ENCODE measurements around the gene PODXL2. TPM values are rescaled to one million over a fixed set of nuclear protein-coding genes. Genes with fewer than 3 reads are reported as not detected.
A peak's percentile ranks its signal among the peaks of the same experiment; 100 is the strongest.

The PODXL2 gene
- total RNA-seq, 1 donor from 2014 or later = 14.5 TPM

DNA sequence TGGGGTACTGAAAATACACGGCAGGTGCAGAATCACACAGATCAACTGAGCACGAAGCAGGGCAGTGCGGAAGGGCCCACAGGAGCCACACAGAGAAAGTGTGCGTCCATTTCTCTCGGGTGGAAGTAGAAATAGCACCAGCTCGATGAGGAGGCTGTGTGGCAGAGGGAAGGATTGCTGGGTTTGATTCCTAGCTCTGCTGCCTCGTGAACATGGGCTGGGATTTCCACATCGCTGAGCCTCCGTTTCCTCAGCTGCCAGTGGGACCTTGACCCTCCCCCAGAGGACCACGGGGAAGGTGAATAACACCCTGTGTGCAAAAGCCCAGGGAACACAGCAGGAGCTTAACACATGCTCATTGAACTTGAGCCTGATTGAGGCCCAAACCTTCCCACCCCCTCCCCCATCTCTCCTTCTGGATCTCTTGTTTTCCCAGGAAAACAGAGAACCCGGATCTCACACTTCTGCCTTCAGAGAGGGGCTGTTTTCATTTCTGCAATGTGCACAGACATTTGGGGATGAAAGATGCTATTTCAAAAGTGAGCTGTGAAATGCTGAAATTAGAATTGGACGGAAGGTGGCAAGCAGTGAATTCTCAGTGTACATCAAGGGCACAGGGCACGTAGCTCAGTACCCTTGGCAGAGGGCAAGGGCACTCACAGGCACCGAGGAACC, 82.2 kb downstream of the PODXL2 start:
- peaks cover 4% of the 10 kb centered on the region for H3K4me1 Mint-ChIP-seq (ENCODE audit: low read depth, unreplicated experiment)

DNA sequence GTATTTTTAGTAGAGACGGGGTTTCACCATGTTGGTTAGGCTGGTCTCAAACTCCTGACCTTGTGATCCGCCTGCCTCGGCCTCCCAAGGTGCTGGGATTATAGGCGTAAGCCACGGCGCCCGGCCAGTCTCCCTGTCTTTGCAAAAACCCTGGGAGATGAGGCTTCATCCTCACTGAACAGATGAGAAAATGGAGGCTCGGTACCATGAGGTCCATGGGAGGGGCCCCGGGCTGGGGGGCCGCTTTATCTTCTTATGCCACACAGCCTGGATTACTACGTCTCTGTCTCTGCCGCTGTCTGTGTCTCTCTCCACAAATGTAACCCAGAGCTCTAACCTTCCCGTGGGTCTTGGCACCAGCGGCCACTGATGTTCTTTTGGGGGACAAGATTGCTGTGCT, 82.9 kb downstream of the PODXL2 start:
- peaks cover 4% of the 10 kb centered on the region for H3K4me1 Mint-ChIP-seq (ENCODE audit: low read depth, unreplicated experiment)
- Histone ChIP-seq H3K4me3 (ENCODE audit: insufficient read depth, low read depth, low read length) (no peak overlapping the region), H3K36me3 (ENCODE audit: insufficient read depth, low read length) (no peaks in the 10 kb centered on the region), H3K27ac (ENCODE audit: low read depth, low read length) (no peak overlapping the region), H4K20me1 (ENCODE audit: insufficient read depth, low read length) (no peaks in the 10 kb centered on the region), H3K9me3 (ENCODE audit: insufficient read depth, low read depth, low read length) (no peaks in the 10 kb centered on the region), H3K27me3 (ENCODE audit: insufficient read depth, low read length) (no peaks in the 10 kb centered on the region), H2AFZ (ENCODE audit: low read depth, low read length) (no peak overlapping the region), H3K79me2 (ENCODE audit: insufficient read depth, low read length) (no peaks in the 10 kb centered on the region), H3K4me2 (ENCODE audit: low read length) (no peak overlapping the region), H3K4me1 (ENCODE audit: insufficient read depth, low read length) (peaks cover 10% of the 10 kb centered on the region), H3K9ac (ENCODE audit: low read length) (no peak overlapping the region)
- FAIRE-seq = no peak
- no peak overlapping the region for H3K4me3 Mint-ChIP-seq (ENCODE audit: unreplicated experiment)
- no peak overlapping the region for H3K27ac Mint-ChIP-seq (ENCODE audit: unreplicated experiment)
- H3K27me3 Mint-ChIP-seq (ENCODE audit: low read depth, unreplicated experiment) = peaks cover 11% of the 10 kb centered on the region
- TF ChIP-seq, protein P1, sequence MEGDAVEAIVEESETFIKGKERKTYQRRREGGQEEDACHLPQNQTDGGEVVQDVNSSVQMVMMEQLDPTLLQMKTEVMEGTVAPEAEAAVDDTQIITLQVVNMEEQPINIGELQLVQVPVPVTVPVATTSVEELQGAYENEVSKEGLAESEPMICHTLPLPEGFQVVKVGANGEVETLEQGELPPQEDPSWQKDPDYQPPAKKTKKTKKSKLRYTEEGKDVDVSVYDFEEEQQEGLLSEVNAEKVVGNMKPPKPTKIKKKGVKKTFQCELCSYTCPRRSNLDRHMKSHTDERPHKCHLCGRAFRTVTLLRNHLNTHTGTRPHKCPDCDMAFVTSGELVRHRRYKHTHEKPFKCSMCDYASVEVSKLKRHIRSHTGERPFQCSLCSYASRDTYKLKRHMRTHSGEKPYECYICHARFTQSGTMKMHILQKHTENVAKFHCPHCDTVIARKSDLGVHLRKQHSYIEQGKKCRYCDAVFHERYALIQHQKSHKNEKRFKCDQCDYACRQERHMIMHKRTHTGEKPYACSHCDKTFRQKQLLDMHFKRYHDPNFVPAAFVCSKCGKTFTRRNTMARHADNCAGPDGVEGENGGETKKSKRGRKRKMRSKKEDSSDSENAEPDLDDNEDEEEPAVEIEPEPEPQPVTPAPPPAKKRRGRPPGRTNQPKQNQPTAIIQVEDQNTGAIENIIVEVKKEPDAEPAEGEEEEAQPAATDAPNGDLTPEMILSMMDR (IDR thresholded peaks at IDR 0.05; ENCODE audit: insufficient read depth, low read depth, low read length) = no peak
- no peak for TF ChIP-seq EZH2 (IDR thresholded peaks at IDR 0.05; ENCODE audit: insufficient read depth, low read length)
- no peaks in the 10 kb centered on the region for H3K9me3 Mint-ChIP-seq (ENCODE audit: unreplicated experiment)
- peaks cover 15% of the 10 kb centered on the region for H3K36me3 Mint-ChIP-seq (ENCODE audit: low read depth, unreplicated experiment)
- no peak for DNase-seq (ENCODE audit: low read depth)

More for the DNA sequence above, 82.2 kb downstream of the PODXL2 start:
- Mint-ChIP-seq H3K27me3 (ENCODE audit: low read depth, unreplicated experiment) (peaks cover 9% of the 10 kb centered on the region), H3K27ac (ENCODE audit: unreplicated experiment) (peak overlapping the region; percentile 47), H3K4me3 (ENCODE audit: unreplicated experiment) (no peak overlapping the region), H3K9me3 (ENCODE audit: unreplicated experiment) (no peaks in the 10 kb centered on the region), H3K36me3 (ENCODE audit: low read depth, unreplicated experiment) (peaks cover 14% of the 10 kb centered on the region)
- Histone ChIP-seq H3K9ac (ENCODE audit: low read length) (no peak overlapping the region), H3K36me3 (ENCODE audit: insufficient read depth, low read length) (no peaks in the 10 kb centered on the region), H3K27ac (ENCODE audit: low read depth, low read length) (no peak overlapping the region), H3K4me1 (ENCODE audit: insufficient read depth, low read length) (peaks cover 10% of the 10 kb centered on the region), H4K20me1 (ENCODE audit: insufficient read depth, low read length) (no peaks in the 10 kb centered on the region), H3K9me3 (ENCODE audit: insufficient read depth, low read depth, low read length) (no peaks in the 10 kb centered on the region), H3K4me2 (ENCODE audit: low read length) (peak overlapping the region; percentile 37), H3K27me3 (ENCODE audit: insufficient read depth, low read length) (no peaks in the 10 kb centered on the region), H2AFZ (ENCODE audit: low read depth, low read length) (no peak overlapping the region), H3K79me2 (ENCODE audit: insufficient read depth, low read length) (no peaks in the 10 kb centered on the region), H3K4me3 (ENCODE audit: insufficient read depth, low read depth, low read length) (no peak overlapping the region)
- TF ChIP-seq EZH2 (IDR thresholded peaks at IDR 0.05; ENCODE audit: insufficient read depth, low read length) = no peak
- TF ChIP-seq, protein P1 (IDR thresholded peaks at IDR 0.05; ENCODE audit: insufficient read depth, low read depth, low read length) = no peak
- DNase-seq (ENCODE audit: low read depth) = no peak
- FAIRE-seq = no peak

DNA sequence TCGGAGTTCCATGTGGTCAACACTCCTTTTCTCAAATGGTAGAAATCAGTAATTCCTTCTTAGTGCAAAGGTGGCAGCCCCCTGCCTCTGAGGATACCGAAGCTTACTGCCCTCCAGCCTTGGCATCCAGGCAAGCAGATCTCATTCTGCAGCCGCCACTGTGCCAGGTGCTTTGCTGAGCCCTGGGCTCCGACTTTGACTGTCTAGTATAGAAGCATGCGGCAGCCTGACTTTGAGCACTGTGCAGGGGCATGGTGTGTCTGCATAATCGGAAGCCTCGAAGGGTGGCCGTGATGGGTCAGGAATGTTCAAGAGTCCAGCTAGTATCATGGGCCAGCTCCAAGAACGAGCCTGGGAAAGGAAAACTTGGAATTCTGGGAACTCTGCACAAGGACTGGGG, 83.5 kb downstream of the PODXL2 start:
- H3K27ac Mint-ChIP-seq (ENCODE audit: unreplicated experiment) = no peak overlapping the region
- no peak overlapping the region for H3K27ac ChIP-seq (ENCODE audit: low read depth, low read length)
- no peaks in the 10 kb centered on the region for H3K27me3 ChIP-seq (ENCODE audit: insufficient read depth, low read length)
- no peaks in the 10 kb centered on the region for H3K9me3 ChIP-seq (ENCODE audit: insufficient read depth, low read depth, low read length)
- no peak overlapping the region for H3K4me2 ChIP-seq (ENCODE audit: low read length)
- H3K9me3 Mint-ChIP-seq (ENCODE audit: unreplicated experiment) = no peaks in the 10 kb centered on the region
- H3K4me1 ChIP-seq (ENCODE audit: insufficient read depth, low read length) = peaks cover 10% of the 10 kb centered on the region
- no peak overlapping the region for H3K9ac ChIP-seq (ENCODE audit: low read length)
- no peaks in the 10 kb centered on the region for H4K20me1 ChIP-seq (ENCODE audit: insufficient read depth, low read length)
- no peak for TF ChIP-seq EZH2 (IDR thresholded peaks at IDR 0.05; ENCODE audit: insufficient read depth, low read length)
- TF ChIP-seq, protein P1 (IDR thresholded peaks at IDR 0.05; ENCODE audit: insufficient read depth, low read depth, low read length) = no peak
- no peak overlapping the region for H3K4me3 Mint-ChIP-seq (ENCODE audit: unreplicated experiment)
- DNase-seq (ENCODE audit: low read depth) (no peak), FAIRE-seq (no peak)
- peaks cover 11% of the 10 kb centered on the region for H3K27me3 Mint-ChIP-seq (ENCODE audit: low read depth, unreplicated experiment)
- no peak overlapping the region for H2AFZ ChIP-seq (ENCODE audit: low read depth, low read length)
- H3K79me2 ChIP-seq (ENCODE audit: insufficient read depth, low read length) = no peaks in the 10 kb centered on the region
- H3K4me1 Mint-ChIP-seq (ENCODE audit: low read depth, unreplicated experiment) = peaks cover 4% of the 10 kb centered on the region
- H3K36me3 Mint-ChIP-seq (ENCODE audit: low read depth, unreplicated experiment) = peaks cover 15% of the 10 kb centered on the region
- H3K4me3 ChIP-seq (ENCODE audit: insufficient read depth, low read depth, low read length) = no peak overlapping the region
- no peaks in the 10 kb centered on the region for H3K36me3 ChIP-seq (ENCODE audit: insufficient read depth, low read length)

Data from astrocyte (in vitro differentiated cells and primary cell).